Measurements from ENCODE around the gene ARHGAP25. TPM values are rescaled to one million over a fixed set of nuclear protein-coding genes. Genes with fewer than 3 reads are reported as not detected.
A peak's percentile ranks its signal among the peaks of the same experiment; 100 is the strongest.

ARHGAP25 gene
- polyA plus RNA-seq, 3 donors, result 20.8 to 56.8 (median 36.3) TPM

GRCh38 chr2:68692511-68692910 lies 42.1 kb upstream of the ARHGAP25 start:
- Mint-ChIP-seq H3K9me3 (peaks cover 0 to 10% (median 2%) of the 10 kb centered on the region in 7 donors), H3K4me1 (peaks cover 68% of the 10 kb centered on the region)
- WGBS (ENCODE audit: insufficient coverage), result no CpG with 5 or more reads among the region's 1 CpG

GRCh38 chr2:68693951-68694350 lies 40.7 kb upstream of the ARHGAP25 start:
- Histone ChIP-seq H3K9me3 (replicated peaks in 1 of 2; ENCODE audit: control insufficient read depth in 1 of 2, insufficient read depth in 1 of 2, low read length in 2 of 2) (no peaks in the 10 kb centered on the region), H4K20me1 (ENCODE audit: insufficient read depth, low read length) (no peaks in the 10 kb centered on the region), H3K36me3 (replicated peaks in 1 of 2; ENCODE audit: control insufficient read depth in 1 of 2, insufficient read depth in 2 of 2, low read length in 2 of 2) (no peaks in the 10 kb centered on the region), H3K4me1 (ENCODE audit: control insufficient read depth in 1 of 2, insufficient read depth in 2 of 2, low read length in 2 of 2) (peaks cover 73 to 83% of the 10 kb centered on the region in 2 donors), H3K79me2 (ENCODE audit: insufficient read depth, low read length) (no peaks in the 10 kb centered on the region), H3K4me3 (replicated peaks in 1 of 3; ENCODE audit: low read depth in 2 of 3, low read length in 3 of 3) (no peak overlapping the region), H3K4me2 (replicated peaks; ENCODE audit: extremely low read depth, low read length, poor library complexity, severe bottlenecking) (no peak overlapping the region), H3K27ac (ENCODE audit: low read depth in 1 of 2, low read length in 2 of 2) (no peak overlapping the region), H3K27me3 (ENCODE audit: control insufficient read depth in 2 of 2, insufficient read depth in 2 of 2, low read length in 2 of 2) (no peaks in the 10 kb centered on the region), H2AFZ (ENCODE audit: insufficient read depth, low read depth, low read length, poor library complexity, severe bottlenecking) (no peak overlapping the region), H3K9ac (ENCODE audit: insufficient read depth, low read length, poor library complexity, severe bottlenecking) (no peak overlapping the region)
- TF ChIP-seq, protein P1, sequence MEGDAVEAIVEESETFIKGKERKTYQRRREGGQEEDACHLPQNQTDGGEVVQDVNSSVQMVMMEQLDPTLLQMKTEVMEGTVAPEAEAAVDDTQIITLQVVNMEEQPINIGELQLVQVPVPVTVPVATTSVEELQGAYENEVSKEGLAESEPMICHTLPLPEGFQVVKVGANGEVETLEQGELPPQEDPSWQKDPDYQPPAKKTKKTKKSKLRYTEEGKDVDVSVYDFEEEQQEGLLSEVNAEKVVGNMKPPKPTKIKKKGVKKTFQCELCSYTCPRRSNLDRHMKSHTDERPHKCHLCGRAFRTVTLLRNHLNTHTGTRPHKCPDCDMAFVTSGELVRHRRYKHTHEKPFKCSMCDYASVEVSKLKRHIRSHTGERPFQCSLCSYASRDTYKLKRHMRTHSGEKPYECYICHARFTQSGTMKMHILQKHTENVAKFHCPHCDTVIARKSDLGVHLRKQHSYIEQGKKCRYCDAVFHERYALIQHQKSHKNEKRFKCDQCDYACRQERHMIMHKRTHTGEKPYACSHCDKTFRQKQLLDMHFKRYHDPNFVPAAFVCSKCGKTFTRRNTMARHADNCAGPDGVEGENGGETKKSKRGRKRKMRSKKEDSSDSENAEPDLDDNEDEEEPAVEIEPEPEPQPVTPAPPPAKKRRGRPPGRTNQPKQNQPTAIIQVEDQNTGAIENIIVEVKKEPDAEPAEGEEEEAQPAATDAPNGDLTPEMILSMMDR (IDR thresholded peaks at IDR 0.05), result no peak
- no peak for DNase-seq
- H3K27me3 Mint-ChIP-seq (ENCODE audit: low read depth in 3 of 3), result peaks cover 0 to 4% (median 3%) of the 10 kb centered on the region in 3 donors
- no peak overlapping the region for H3K4me3 Mint-ChIP-seq
- no CpG with 5 or more reads among the region's 2 CpGs for WGBS (ENCODE audit: insufficient coverage)
- intact Hi-C loops (cut with micrococcal nuclease), result no loop called here
- peak overlapping the region in 1 of 7 donors; percentile 32 for H3K27ac Mint-ChIP-seq
- no peaks in the 10 kb centered on the region for H3K36me3 Mint-ChIP-seq
- H3K4me1 Mint-ChIP-seq, result peaks cover 79% of the 10 kb centered on the region
- H3K9me3 Mint-ChIP-seq, result peaks cover under 1 to 6% (median 3%) of the 10 kb centered on the region in 7 donors

More at GRCh38 chr2:68692511-68692910, 42.1 kb upstream of the ARHGAP25 start:
- Histone ChIP-seq H4K20me1 (ENCODE audit: insufficient read depth, low read length) (no peaks in the 10 kb centered on the region), H3K79me2 (ENCODE audit: insufficient read depth, low read length) (no peaks in the 10 kb centered on the region), H3K27ac (ENCODE audit: low read depth in 1 of 2, low read length in 2 of 2) (peak overlapping the region in 1 of 2 donors; percentile 37), H2AFZ (ENCODE audit: insufficient read depth, low read depth, low read length, poor library complexity, severe bottlenecking) (no peak overlapping the region), H3K9me3 (replicated peaks in 1 of 2; ENCODE audit: control insufficient read depth in 1 of 2, insufficient read depth in 1 of 2, low read length in 2 of 2) (no peaks in the 10 kb centered on the region), H3K4me3 (replicated peaks in 1 of 3; ENCODE audit: low read depth in 2 of 3, low read length in 3 of 3) (peak overlapping the region in 1 of 3 experiments; percentile 7), H3K4me2 (replicated peaks; ENCODE audit: extremely low read depth, low read length, poor library complexity, severe bottlenecking) (peak overlapping the region; percentile 19), H3K27me3 (ENCODE audit: control insufficient read depth in 2 of 2, insufficient read depth in 2 of 2, low read length in 2 of 2) (no peaks in the 10 kb centered on the region), H3K36me3 (replicated peaks in 1 of 2; ENCODE audit: control insufficient read depth in 1 of 2, insufficient read depth in 2 of 2, low read length in 2 of 2) (no peaks in the 10 kb centered on the region), H3K4me1 (ENCODE audit: control insufficient read depth in 1 of 2, insufficient read depth in 2 of 2, low read length in 2 of 2) (peaks cover 67 to 77% of the 10 kb centered on the region in 2 donors), H3K9ac (ENCODE audit: insufficient read depth, low read length, poor library complexity, severe bottlenecking) (no peak overlapping the region)
- no peaks in the 10 kb centered on the region for H3K36me3 Mint-ChIP-seq
- TF ChIP-seq, protein P1 (IDR thresholded peaks at IDR 0.05), result no peak
- DNase-seq, result peak; percentile 28 to 58 (median 57)
- intact Hi-C loops (cut with micrococcal nuclease), result no loop called here
- peak overlapping the region in 4 of 7 donors; percentile 71 to 88 (median 83) for H3K27ac Mint-ChIP-seq
- H3K27me3 Mint-ChIP-seq (ENCODE audit: low read depth in 3 of 3), result peaks cover 0 to 6% (median 4%) of the 10 kb centered on the region in 3 donors
- peak overlapping the region; percentile 44 to 75 for H3K4me3 Mint-ChIP-seq

Measured in CD14-positive monocyte (primary cell).